Measurements from ENCODE around the gene BTBD9. TPM values are rescaled to one million over a fixed set of nuclear protein-coding genes. Genes with fewer than 3 reads are reported as not detected.

Gene BTBD9
- total RNA-seq, 1 donor from 2014 or later, result 4.5 TPM

DNA sequence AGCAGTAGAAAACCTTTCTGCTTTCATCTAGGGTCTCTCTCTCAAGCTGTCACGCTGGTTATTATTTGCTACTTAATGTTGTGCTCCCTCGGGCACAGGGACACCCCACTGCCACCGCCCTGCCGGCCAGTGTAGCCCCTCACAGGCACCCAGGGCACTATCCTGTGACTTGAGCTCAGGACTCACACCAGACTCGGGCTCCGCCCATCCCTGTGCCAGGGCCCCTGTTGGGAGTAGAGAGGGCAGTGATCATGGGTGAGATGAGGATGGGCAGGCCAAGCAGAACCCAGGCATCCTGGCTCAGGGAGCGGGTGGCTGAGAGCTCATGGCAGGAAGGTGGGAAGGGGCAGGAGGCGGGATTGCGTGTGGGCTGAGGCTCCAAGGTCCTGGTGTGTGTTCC, 448.3 kb downstream of the BTBD9 start:
- no peak for FAIRE-seq
- Histone ChIP-seq H3K36me3 (ENCODE audit: control insufficient read depth, insufficient read depth, low read length) (no peaks in the 10 kb centered on the region), H3K4me3 (ENCODE audit: low read depth, low read length) (no peak overlapping the region), H3K27me3 (ENCODE audit: control insufficient read depth, insufficient read depth, low read length) (no peaks in the 10 kb centered on the region)
- no peak for DNase-seq (ENCODE audit: low read depth)
- TF ChIP-seq, protein P1, sequence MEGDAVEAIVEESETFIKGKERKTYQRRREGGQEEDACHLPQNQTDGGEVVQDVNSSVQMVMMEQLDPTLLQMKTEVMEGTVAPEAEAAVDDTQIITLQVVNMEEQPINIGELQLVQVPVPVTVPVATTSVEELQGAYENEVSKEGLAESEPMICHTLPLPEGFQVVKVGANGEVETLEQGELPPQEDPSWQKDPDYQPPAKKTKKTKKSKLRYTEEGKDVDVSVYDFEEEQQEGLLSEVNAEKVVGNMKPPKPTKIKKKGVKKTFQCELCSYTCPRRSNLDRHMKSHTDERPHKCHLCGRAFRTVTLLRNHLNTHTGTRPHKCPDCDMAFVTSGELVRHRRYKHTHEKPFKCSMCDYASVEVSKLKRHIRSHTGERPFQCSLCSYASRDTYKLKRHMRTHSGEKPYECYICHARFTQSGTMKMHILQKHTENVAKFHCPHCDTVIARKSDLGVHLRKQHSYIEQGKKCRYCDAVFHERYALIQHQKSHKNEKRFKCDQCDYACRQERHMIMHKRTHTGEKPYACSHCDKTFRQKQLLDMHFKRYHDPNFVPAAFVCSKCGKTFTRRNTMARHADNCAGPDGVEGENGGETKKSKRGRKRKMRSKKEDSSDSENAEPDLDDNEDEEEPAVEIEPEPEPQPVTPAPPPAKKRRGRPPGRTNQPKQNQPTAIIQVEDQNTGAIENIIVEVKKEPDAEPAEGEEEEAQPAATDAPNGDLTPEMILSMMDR (IDR thresholded peaks at IDR 0.05; ENCODE audit: insufficient read depth, low read length, severe bottlenecking), result no peak

DNA sequence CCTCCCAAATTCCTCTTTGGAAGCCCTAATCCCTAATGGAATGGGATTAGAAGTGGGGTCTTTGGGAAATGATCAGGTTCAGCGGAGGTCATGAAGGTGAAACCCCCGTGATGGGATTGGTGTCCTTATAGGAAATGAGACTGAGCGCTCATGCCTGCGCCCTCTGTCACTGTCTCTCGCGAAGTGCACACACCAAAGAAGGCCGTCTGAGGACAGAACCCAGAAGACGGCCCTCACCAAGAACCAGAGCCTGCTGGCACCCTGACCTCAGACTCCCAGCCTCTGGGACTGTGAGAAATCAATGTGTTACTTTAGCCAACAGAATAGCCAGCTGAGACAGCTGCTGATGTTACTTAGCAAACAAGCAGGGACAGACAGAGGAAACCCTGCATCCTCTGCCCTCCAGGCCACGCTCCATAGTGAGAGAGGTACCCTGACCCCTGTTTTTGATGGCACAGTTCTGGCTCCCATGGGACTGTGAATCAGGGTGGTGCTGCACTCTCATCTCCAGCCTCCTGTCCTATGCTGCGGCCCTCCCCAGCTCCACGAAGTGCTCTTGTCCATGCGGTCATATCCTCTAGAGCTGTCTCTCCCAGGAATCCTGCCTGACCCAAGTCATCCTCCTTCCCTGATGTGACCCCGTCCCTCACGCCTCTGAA, 450.9 kb downstream of the BTBD9 start:
- H3K27me3 ChIP-seq (ENCODE audit: control insufficient read depth, insufficient read depth, low read length), result no peaks in the 10 kb centered on the region
- DNase-seq (ENCODE audit: low read depth) (no peak), FAIRE-seq (no peak)
- H3K36me3 ChIP-seq (ENCODE audit: control insufficient read depth, insufficient read depth, low read length), result no peaks in the 10 kb centered on the region
- TF ChIP-seq, protein P1 (IDR thresholded peaks at IDR 0.05; ENCODE audit: insufficient read depth, low read length, severe bottlenecking), result no peak
- no peak overlapping the region for H3K4me3 ChIP-seq (ENCODE audit: low read depth, low read length)

DNA sequence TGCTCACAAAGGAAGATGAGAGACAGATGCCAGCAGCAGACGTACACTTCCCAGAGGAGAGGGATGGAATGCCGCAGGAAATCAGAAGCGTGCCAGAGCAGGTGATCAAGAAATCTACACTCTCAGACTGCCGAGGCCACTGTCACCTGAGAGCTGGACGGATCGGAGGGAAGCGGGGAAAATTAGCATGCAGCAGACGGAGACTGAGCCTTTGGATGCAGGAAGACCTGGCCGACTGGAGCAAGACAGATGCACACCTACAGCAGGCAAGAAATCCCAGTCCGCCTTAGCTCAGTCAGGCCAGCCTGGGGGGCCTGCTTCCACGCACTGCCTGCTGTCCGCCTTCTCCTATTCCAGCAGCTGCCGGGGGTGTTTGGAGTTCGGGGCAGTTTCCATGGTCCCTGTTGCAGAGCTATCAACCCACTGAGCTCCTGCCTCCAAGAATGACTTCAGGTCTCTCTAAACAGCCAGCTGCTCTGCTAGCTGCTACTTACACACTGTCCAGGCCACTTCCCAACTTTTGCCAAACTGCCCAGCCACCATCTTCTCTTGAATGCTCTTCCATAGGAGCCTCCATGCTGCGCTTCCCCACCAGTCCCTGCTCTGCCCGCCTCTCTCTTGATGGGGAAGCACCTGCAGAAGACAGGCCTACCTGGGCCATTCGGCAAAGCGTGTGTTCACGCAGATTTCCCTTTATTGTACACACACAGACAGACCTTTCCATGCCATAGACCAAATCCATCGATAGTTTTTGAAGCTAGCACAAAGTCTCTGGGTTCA, 451.7 kb downstream of the BTBD9 start:
- DNase-seq (ENCODE audit: low read depth) (no peak), FAIRE-seq (no peak)
- Histone ChIP-seq H3K36me3 (ENCODE audit: control insufficient read depth, insufficient read depth, low read length) (no peaks in the 10 kb centered on the region), H3K27me3 (ENCODE audit: control insufficient read depth, insufficient read depth, low read length) (no peaks in the 10 kb centered on the region), H3K4me3 (ENCODE audit: low read depth, low read length) (no peak overlapping the region)
- TF ChIP-seq, protein P1 (IDR thresholded peaks at IDR 0.05; ENCODE audit: insufficient read depth, low read length, severe bottlenecking), result no peak

DNA sequence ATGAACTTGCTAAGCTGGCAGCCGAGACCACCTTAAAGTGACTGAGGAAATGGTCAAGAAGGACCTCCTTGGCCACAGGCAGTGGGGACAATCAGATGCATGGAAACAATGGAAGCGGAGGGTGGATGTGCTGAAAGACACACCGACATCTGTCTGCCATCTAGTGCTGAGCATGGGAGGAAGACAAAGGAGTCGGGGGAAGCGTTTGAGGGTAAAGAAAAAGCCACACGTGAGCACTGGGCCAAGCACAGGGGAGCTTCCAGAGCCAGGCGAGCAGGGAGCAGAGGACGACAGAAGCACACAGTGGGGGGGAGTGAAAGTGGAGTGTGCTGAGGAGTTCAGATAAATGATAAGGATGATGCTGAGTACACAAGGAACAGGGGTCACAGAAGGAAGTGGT, 452.4 kb downstream of the BTBD9 start:
- Histone ChIP-seq H3K4me3 (ENCODE audit: low read depth, low read length) (no peak overlapping the region), H3K36me3 (ENCODE audit: control insufficient read depth, insufficient read depth, low read length) (no peaks in the 10 kb centered on the region), H3K27me3 (ENCODE audit: control insufficient read depth, insufficient read depth, low read length) (no peaks in the 10 kb centered on the region)
- DNase-seq (ENCODE audit: low read depth) (no peak), FAIRE-seq (no peak)
- TF ChIP-seq, protein P1 (IDR thresholded peaks at IDR 0.05; ENCODE audit: insufficient read depth, low read length, severe bottlenecking), result no peak

DNA sequence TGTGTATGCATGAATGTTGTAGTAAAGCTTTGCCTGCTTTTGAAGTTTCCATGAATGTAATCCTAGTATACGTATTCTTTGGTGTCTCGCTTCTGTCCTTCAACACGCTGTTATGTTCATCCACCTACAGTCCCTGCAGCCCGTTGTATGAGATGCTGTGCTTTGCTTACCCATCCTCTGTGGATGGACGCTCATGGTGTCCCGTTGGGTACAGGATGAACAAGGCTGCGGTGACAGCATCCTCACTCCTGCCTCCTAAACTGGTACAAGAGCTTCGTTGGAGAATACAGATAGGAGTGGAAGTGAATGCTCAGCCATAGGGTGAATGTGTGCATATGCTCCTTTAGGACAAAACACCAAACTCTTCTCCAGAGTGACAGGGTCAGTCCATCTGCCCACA, 454.0 kb downstream of the BTBD9 start:
- FAIRE-seq (no peak), DNase-seq (ENCODE audit: low read depth) (no peak)
- TF ChIP-seq, protein P1 (IDR thresholded peaks at IDR 0.05; ENCODE audit: insufficient read depth, low read length, severe bottlenecking), result no peak
- Histone ChIP-seq H3K36me3 (ENCODE audit: control insufficient read depth, insufficient read depth, low read length) (no peaks in the 10 kb centered on the region), H3K4me3 (ENCODE audit: low read depth, low read length) (no peak overlapping the region), H3K27me3 (ENCODE audit: control insufficient read depth, insufficient read depth, low read length) (no peaks in the 10 kb centered on the region)

Data from bronchial epithelial cell (primary cell).